SU-DHL-6 (cell line): ENCODE data around the gene SIRT6.
A peak's percentile ranks its signal among the peaks of the same experiment; 100 is the strongest.
"Not testable (repeated sequence)": the region's sequence is repeated elsewhere in the genome, so short reads cannot be mapped to it uniquely, and the experiment has no call there.

Source experiments
- H2AFZ ChIP-seq: fragments of 200-600 bp; sonication (generic); 2 replicates; pipeline ENCODE4 v1.6.1; 2014; ENCODE audit warnings: low read depth, mild to moderate bottlenecking, moderate library complexity, mixed read lengths, antibody characterized with exemption, low read length; ENCODE audit not compliant: severe bottlenecking
- H3F3A ChIP-seq: fragments of 200-600 bp; shearing (Covaris generic); 2 replicates; pipeline ENCODE4 v1.6.0; 2016; ENCODE audit warnings: antibody characterized with exemption, mild to moderate bottlenecking; ENCODE audit not compliant: insufficient read depth
- H3K27ac ChIP-seq: fragments of 200-600 bp; sonication (generic); 2 replicates; pipeline ENCODE4 v1.5.1; 2016; ENCODE audit warnings: low read depth, mild to moderate bottlenecking, low read length, moderate library complexity, mixed read lengths
- H3K27me3 ChIP-seq: fragments of 200-600 bp; sonication (generic), shearing (Covaris generic); 2 replicates; pipeline ENCODE4 v1.6.0; 2014; ENCODE audit warnings: mild to moderate bottlenecking, low read length
- H3K36me3 ChIP-seq: fragments of 200-600 bp; sonication (generic); 2 replicates; pipeline ENCODE4 v1.6.1; 2014; ENCODE audit warnings: mild to moderate bottlenecking, low read length, mixed read lengths
- H3K4me2 ChIP-seq: fragments of 300-600, 200-600 bp; shearing (Covaris generic), sonication (generic); 2 replicates; pipeline ENCODE4 v1.6.0; 2014; ENCODE audit warnings: low read length, low read depth, mild to moderate bottlenecking; ENCODE audit not compliant: poor library complexity, severe bottlenecking
- H3K4me3 ChIP-seq: fragments of 200-600 bp; sonication (generic); 2 replicates; pipeline ENCODE4 v1.5.1; 2014; ENCODE audit warnings: antibody characterized with exemption, low read length, mild to moderate bottlenecking, mixed read lengths; ENCODE audit not compliant: insufficient read depth, poor library complexity, severe bottlenecking
- H3K79me2 ChIP-seq: fragments of 200-600 bp; sonication (generic); 2 replicates; pipeline ENCODE4 v1.6.1; 2014; ENCODE audit warnings: mild to moderate bottlenecking, low read length, moderate library complexity; ENCODE audit not compliant: insufficient read depth
- H3K9ac ChIP-seq: fragments of 200-600 bp; sonication (generic); 2 replicates; pipeline ENCODE4 v1.7.0; 2014; ENCODE audit warnings: mild to moderate bottlenecking, low read length
- H3K9me2 ChIP-seq: fragments of 200-600 bp; sonication (generic); replicated peaks from 2 replicates; pipeline ENCODE4 v1.6.1; 2014; ENCODE audit warnings: low read length; ENCODE audit not compliant: insufficient read depth
- H3K9me3 ChIP-seq: fragments of 200-600 bp; sonication (generic); 2 replicates; pipeline ENCODE4 v1.6.1; 2014; ENCODE audit warnings: low read length, mixed read lengths; ENCODE audit not compliant: insufficient read depth
- H4K20me1 ChIP-seq: fragments of 200-600 bp; sonication (generic); 2 replicates; pipeline ENCODE4 v1.6.1; 2014; ENCODE audit warnings: low read depth, mild to moderate bottlenecking, antibody characterized with exemption, low read length, moderate library complexity, mixed read lengths
- CTCF ChIP-seq: fragments of 200-600 bp; sonication (generic); IDR thresholded peaks from one replicate; pipeline ENCODE4 v1.5.1; 2017; ENCODE audit warnings: antibody characterized with exemption, mild to moderate bottlenecking, low read length, moderate library complexity; ENCODE audit not compliant: insufficient read depth, poor library complexity, severe bottlenecking
- EZH2phosphoT487 ChIP-seq: fragments of 200-600 bp; sonication (generic), shearing (Covaris generic); conservative IDR thresholded peaks from 2 replicates; pipeline ENCODE4 v1.6.1; 2018; ENCODE audit warnings: mild to moderate bottlenecking, antibody characterized with exemption, low read length, moderate library complexity, mixed read lengths

The SIRT6 gene

GRCh38 chr19:4182084-4182810 lies at the start of gene SIRT6, which contains the start of gene ANKRD24:
Gene SIRT6, minus strand, starts transcription at chr19:4182563. Its CDS starts 24 bp downstream, at chr19:4182539.
Gene ANKRD24, plus strand, starts transcription at chr19:4182689. Its CDS starts 3,737 bp downstream, at chr19:4186426.
- Histone ChIP-seq H3K9ac (peak within 1 kb of the TSS; percentile 73), H4K20me1 (no peaks in the 10 kb centered on the region), H3K79me2 (0 out of 2 replicates have a peak, but pooled peaks cover 6% of the 10 kb centered on the region), H3K27me3 (no peaks in the 10 kb centered on the region), H3F3A (peaks cover 4% of the 10 kb centered on the region; the same call in 1 of the 2 replicates), H3K4me3 (peak within 1 kb of the TSS; percentile 72), H3K9me2 (no peaks in the 10 kb centered on the region), H2AFZ (peak within 1 kb of the TSS; percentile 75), H3K27ac (peak within 1 kb of the TSS; percentile 53), H3K4me2 (peak within 1 kb of the TSS; percentile 100), H3K36me3 (no peaks in the 10 kb centered on the region), H3K9me3 (no peaks in the 10 kb centered on the region)
- no peak for TF ChIP-seq EZH2phosphoT487
- no peak for TF ChIP-seq CTCF

- H4K20me1 ChIP-seq, H3K27me3 ChIP-seq, H3K79me2 ChIP-seq, H2AFZ ChIP-seq, H3K4me2 ChIP-seq, H3K9me3 ChIP-seq, H3K4me3 ChIP-seq, H3K9me2 ChIP-seq, H3F3A ChIP-seq, H3K27ac ChIP-seq, H3K36me3 ChIP-seq, H3K9ac ChIP-seq: not testable (repeated sequence)
These were observed 49.8 kb upstream of the SIRT6 start for GRCh38 chr19:4232139-4232538.

- H4K20me1 ChIP-seq, H2AFZ ChIP-seq, H3K4me3 ChIP-seq, H3K27me3 ChIP-seq, H3F3A ChIP-seq, H3K4me2 ChIP-seq, H3K79me2 ChIP-seq, H3K36me3 ChIP-seq, H3K9me2 ChIP-seq, H3K9ac ChIP-seq, H3K9me3 ChIP-seq, H3K27ac ChIP-seq: not testable (repeated sequence)
These were observed 49.2 kb upstream of the SIRT6 start for GRCh38 chr19:4231521-4231920.

- H3K27me3 ChIP-seq = not testable (repeated sequence)
These were observed 47.9 kb upstream of the SIRT6 start for GRCh38 chr19:4230237-4230636.

More at GRCh38 chr19:4230237-4230636, 47.9 kb upstream of the SIRT6 start:
- H3K79me2 ChIP-seq, H3K4me2 ChIP-seq, H3K27ac ChIP-seq, H2AFZ ChIP-seq, H3K4me3 ChIP-seq, H3K9me2 ChIP-seq, H3K9me3 ChIP-seq, H3F3A ChIP-seq, H3K36me3 ChIP-seq, H3K9ac ChIP-seq, H4K20me1 ChIP-seq: not testable (repeated sequence)
